Measurements from ENCODE around the gene TCN2.
"Not testable (repeated sequence)": the region's sequence is repeated elsewhere in the genome, so short reads cannot be mapped to it uniquely, and the experiment has no call there.

Gene TCN2

DNA sequence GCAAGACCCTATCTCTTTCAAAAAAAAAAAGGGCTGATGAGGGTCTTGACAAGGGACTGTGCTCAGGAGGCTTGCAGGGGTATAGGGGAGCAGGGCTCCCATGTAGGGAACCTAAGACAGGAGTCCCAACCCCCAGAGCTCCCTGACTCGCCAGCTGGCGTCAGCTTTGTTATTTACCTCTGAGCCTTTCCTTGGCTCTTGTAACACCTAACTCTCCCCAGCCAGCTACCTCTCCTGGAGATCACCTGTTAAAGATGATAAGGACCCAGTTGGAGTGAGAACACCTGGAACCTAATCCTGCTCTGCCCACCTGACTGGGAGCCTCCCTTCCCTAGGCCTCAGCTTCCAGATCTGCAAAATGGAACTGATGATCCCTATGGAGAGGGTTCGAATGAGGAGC lies 41.9 kb downstream of the TCN2 start:
- DNase-seq (ENCODE audit: low spot score) = no peak

DNA sequence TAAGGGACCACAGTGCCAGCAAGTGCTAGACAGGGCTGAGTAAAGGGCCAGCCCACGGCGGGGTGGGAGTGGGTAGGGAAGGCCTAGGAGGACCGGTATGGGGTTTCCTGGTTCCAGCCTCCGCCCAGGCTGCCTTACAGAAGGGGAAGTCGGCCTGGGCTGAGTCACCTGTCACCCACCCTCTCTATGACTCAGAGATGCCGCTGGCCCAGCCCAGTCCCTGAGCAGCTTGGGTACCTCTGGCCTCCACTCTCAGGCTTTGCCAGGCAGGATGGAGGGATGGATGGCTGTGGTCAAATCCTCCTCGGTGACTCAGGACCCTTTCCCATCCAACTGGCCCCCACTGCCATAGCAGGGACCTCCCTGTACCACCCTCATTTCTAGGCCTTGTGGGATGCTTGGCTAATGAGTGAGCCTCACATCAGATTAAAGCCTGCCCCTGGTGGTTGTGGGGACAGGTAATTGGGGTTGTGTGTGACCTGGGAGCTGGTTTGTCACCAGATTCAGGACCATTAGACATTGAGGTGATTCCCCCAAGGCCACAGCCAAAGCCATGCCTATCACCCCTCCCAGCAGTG lies 42.5 kb downstream of the TCN2 start:
- peak; percentile 86 for DNase-seq (ENCODE audit: low spot score)

DNA sequence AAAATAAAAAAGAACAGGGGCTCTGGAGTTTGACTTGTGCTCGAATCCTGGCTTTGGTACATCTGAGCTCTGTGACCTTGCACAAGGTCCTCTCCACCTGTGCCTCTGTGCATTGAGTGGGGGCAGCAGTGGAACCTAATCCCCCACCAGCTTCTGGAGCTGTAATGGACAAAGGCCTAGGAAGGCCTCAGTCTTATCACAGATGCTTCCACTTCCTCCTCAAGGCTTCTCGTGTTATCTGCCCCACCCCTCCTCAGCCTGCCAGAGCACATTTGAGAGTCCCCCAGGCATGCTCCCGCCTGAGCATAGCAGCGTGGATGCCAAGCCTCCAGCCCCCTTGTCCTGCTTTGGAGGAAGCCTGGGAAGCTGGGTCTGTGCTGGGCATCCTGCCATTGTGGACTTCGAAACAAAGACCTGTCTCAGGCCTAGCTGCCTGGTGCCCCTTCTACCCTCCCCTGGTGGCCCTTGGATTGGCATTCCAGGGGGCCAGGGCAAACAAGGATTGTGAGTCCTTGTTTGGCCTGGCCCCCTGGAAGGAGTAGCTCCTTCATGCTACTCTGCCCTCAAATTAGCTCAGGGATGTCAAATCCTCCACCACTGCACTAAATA lies 43.6 kb downstream of the TCN2 start:
- DNase-seq (ENCODE audit: low spot score) = no peak

DNA sequence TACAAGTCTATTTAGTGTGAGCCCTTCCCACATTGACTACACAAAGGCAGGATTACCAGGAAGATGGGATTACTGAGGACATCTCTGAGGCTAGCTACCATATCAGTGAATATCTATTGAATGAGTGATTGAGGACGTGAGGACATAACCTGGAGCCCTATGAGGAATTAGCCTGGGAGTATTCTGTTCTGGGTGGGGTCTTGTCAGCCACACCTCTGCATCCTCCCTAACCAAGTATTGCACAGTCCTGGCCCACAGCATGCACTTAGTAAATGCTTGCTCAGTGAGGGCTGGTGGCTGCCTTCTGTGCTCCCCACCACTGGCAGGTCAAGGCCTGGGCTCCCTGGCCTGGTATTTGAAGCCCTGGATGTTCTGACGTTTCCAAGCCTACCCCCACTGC lies 45.9 kb downstream of the TCN2 start:
- DNase-seq (ENCODE audit: low spot score) = no peak

DNA sequence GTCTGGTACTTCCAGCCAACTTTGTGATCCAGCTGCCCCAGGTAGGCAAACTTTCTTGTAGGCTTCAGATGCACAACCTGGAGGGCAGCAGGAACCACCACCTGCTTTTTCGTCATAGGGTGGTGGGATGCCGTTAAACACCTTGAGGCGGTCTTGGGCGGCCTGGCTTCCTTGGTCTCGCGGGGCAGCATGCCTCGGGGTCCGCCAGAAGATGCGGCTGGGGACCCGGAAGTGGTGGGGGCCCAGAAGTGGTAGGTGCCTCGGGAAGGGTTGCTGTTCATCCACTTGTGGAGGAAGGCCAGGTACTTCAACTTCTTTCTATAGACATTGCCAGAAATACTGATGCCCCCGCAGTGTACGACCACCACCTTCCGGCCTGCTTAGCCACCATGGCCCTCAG lies 47.4 kb downstream of the TCN2 start:
- no peak for DNase-seq (ENCODE audit: low spot score)

DNA sequence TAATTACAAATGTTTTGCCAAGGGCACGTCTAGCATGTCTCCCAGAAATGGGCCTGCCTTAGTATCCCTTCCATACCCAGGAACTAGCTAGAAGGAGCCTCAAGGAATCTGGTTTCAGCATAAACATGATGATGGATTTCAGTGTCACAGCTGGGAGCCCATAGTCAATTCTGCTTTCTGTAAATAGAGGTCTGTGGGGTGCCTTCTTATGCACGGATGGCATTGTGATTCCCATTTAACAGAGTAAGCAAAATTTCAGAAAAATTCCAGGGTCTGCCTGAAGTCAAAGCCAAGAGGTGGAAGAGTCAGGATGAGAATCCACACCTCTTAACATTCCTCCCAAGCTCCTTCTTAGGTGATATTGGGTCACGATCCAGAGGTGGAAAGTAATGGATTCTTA lies 48.6 kb downstream of the TCN2 start:
- DNase-seq (ENCODE audit: low spot score) = no peak

DNA sequence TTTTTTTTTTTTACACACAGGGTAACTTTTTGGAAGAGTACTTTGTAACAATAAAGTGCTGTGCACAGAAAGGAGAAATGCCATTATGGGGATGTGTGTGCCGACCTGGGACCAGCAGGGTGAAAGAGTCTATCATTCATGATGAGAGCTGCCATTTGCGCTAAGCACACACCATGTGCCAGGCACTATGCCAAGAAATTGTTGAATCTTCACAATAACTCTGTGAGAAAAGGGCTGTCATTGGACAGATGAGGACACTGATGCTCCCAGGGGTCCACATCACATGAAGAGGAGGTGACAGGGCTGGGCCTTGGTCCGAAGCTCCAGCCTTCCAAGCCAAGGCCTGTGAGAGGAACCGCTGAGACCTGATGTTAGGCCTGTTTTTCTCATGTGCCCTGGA lies 55.1 kb downstream of the TCN2 start:
- no peak for DNase-seq (ENCODE audit: low spot score)

DNA sequence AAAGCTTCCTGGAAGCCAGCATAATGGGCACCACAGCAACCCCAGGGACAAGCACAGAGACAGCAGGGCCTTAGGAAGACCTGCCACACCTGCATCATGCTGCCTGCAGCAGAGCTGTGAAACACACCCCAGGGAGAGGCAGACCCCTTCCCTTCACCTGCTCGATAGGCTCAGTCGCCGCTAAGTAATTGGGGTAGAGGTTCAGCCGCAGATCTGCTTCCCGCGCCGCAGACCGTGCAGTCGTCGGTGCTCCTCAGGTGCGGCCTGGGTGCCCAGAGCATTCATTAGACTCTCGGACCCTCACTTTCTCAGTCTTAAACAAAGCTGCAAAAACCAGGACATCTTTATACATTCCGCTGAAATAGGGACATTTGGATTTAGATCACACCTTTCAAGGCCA lies 57.8 kb downstream of the TCN2 start:
- no peak for DNase-seq (ENCODE audit: low spot score)

DNA sequence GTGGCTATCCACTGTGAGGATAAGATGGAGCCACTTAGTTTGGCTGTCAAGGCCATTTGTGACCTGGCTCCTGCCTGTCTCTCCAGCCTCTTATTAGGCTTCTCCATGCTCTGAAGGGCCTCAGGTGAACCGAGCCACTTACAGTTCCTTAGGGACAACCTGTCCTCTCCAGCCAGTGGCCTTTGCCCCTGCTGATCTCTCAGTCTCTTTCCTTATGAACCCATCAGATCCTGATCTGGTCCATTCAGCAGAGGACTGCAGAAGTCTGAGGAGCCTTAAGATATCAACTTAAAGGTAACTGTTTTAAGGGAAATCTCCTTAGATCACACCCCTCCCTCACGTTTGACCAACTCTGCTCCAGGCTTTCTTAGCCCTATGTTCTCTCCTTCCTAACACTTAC lies 58.3 kb downstream of the TCN2 start:
- no peak for DNase-seq (ENCODE audit: low spot score)

DNA sequence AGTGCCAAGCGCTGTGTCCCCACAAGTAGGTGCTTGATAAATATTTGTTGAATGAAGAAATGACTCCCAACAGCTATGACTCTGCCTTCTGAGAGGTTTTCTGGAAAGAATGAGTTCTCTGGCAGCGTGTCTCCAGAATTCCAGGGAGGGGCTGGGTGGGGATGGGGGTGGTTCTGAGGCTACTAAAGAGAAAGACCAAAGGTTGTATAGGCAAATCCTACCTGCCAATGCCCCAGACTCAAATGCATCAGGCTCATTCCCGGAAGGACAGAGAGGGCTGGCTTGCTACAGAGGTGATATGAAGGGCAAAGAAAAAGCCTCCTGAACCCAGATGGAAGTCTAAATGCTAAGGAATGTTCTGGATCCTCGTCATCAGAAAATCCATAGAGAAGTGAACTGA lies 58.8 kb downstream of the TCN2 start:
- no peak for DNase-seq (ENCODE audit: low spot score)

DNA sequence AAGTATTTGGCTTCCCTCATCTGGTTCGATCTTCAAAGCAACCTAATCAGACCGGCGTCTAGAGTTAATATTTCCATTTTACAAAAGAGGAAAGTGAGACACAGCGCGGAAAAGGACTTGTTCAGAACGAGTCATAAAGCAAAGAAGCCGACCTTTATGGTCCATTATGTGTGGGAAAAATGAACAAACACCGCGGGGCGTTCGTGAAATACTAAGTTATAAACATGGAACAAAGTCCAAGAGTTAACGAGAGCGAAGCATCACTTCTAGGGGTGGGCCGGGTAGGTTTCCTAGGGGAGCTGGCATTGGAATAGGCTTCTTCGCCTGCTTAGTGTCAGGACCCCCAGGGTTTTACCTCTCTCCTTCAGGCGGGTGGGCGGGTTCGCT lies 60.1 kb downstream of the TCN2 start:
- no peak for DNase-seq (ENCODE audit: low spot score)

DNA sequence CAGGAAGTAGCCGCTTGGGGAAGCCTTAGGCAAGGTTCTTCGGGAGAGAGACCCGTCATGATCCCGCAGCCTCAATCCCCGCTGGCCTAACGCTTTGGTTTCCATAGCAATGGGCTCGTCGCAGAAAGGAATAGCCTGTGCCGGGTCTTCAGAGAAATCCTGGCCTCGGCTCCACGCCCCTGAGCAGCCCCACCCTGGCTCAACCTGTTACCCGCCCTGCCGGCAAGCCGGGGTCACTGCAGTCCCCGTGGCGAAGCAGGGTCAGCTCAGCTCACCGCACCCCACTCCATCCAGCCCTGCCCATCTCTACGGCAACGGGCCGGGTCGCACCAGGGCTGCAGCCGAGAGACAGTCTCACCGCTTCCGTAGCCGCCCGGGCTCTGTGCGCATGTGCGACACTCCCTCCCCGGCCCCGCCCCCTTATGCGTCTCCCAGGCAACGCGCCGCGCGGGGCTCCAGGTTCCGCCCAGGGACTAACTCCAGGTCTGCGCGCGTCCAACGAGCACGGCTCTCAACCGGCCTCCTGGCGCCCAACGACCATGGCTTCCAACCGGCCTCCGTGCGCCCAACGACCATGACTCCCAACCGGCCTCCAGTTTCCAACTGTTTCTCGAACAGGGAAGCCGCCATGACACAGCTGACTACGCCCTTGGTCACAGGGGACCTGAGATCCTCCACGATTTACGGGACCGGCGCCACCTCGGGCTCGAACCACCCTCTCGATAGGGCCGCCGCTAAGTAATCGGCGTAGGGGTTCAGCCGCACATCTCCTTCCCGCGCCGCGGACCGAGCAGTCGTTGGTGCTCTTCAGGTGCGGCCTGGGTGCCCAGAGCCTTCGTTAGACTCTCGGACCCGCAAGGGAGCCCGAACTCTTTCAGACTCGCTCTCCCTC lies 60.8 kb downstream of the TCN2 start, which contains the start of gene DUSP18:
TSS of gene DUSP18 (minus strand) at position 382 of the 892 bp plus-strand sequence. CDS start 3,872 bp downstream, outside the sequence.
- peak; percentile 94 for DNase-seq (ENCODE audit: low spot score)

DNA sequence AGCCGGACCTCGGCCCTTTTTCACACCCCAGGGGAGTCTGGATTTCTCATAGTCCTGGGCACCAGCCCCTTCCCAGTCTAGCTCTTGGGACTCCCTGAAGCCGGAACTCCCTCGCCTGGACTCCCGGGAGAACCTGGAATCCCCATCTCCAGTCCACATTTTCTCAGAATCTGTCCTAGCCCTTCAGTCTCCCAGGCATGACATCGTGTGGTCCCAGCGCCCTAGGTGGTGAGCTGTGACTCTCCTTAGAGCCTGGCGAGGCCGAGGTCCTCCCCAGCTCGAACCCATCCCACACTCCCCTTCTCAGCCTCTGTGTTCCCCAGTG lies 61.4 kb downstream of the TCN2 start:
- no peak for DNase-seq (ENCODE audit: low spot score)

DNA sequence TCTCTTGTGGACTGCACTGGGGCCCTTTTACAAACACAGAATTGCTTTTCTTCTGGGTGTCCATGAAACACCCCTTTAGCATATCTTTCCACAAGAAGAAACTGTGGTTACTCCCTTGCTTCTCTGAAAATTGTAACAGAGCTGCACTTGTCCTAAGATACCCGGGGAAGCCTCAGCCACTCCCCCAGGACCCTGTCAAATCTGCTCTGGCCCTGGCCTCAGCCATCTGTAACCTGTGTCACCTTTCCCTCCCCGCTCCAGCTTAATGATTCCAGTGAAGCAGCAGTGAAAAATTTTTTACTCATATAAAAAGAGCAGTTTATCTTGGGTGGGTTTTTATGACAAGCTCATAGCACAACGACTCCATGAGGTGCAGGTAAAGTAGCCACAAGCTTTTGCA lies 64.1 kb downstream of the TCN2 start:
- no peak for DNase-seq (ENCODE audit: low spot score)

DNA sequence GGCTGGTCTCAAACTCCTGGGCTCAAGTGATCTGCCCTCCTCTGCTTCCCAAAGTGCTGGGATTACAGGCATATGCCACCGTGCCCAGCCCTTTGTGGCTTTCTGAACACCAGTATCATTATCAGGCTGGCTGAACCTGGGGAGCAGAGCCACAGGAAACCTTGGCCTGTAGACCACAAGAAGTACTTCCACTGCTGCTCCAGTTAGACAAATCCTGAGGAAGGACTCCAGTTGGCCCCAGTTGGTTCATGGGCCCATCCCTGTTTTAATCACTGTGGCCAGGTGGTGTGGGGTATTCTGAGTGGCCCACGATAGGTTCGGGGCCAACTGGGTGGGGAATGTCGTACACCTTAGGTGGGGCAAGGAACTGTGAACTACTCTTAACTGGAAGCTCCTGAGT lies 66.2 kb downstream of the TCN2 start:
- DNase-seq (ENCODE audit: low spot score) = no peak

DNA sequence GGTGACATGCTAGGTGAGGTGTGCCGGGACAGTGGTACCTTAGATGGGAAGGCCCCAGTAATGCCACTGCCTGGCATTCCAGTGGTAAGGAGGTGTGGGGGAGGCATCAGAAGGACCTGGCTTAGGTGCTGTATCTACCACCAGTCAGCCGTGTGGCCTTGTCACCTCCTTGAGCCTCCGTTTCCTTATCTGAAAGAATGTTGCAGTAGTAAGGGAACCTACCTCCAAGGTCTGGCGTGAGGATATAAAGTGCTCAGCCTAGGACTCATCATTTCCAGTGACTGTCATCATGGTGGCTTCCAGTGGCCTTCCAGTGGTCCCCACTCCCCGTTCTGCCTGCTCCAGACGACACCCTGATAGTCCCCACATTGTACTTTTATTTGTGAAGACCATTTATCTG lies 67.5 kb downstream of the TCN2 start:
- DNase-seq (ENCODE audit: low spot score) = no peak

DNA sequence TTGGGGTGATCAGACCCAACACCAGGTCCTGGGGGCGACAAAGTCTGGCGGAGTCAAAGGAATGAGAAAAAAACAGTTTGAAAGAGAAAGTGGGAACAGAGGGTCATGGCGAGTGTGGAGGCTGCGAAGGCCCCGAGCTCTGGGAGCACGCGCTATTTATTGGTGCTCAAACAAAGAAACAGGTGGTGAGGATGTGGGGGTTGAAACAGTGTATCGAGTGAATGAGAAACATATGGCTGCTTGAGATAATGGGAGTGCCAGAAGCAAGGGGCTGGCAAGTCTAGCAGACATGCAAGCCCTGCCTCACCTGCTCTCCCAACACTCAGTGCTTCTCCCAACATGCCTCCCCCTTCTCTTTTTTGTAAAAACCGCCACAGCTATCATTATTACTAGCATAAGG lies 68.5 kb downstream of the TCN2 start:
- no peak for DNase-seq (ENCODE audit: low spot score)

DNA sequence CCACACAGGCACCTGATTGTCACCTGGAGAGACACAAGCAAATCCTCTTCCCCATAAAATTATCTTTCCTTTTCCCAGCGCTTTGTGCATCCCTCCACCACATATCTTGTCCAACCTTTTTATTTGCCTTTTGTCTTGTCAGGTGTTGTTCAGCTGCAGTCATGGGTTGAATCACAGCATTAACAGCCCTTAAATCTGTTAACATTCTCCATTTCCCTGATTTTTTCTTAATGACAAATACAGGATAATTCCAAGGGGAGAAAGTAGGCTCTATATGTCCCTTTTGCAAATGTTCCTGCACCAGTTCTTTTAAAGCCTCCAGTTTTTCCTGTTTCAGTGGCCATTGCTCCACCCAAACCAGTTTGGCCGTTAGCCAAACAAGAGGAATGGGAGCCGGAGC lies 69.6 kb downstream of the TCN2 start:
- DNase-seq (ENCODE audit: low spot score) = not testable (repeated sequence)
